ENCODE measurements around the gene ABL1. TPM values are rescaled to one million over a fixed set of nuclear protein-coding genes. Genes with fewer than 3 reads are reported as not detected.
"Not testable (repeated sequence)": the region's sequence is repeated elsewhere in the genome, so short reads cannot be mapped to it uniquely, and the experiment has no call there.

ABL1 gene
- total and polyA plus RNA-seq, 2 of the 13 experiments (the other 11 are each of a cell fraction or from before 2014, with no cell fraction given), result 10.8 to 20.4 TPM

DNA sequence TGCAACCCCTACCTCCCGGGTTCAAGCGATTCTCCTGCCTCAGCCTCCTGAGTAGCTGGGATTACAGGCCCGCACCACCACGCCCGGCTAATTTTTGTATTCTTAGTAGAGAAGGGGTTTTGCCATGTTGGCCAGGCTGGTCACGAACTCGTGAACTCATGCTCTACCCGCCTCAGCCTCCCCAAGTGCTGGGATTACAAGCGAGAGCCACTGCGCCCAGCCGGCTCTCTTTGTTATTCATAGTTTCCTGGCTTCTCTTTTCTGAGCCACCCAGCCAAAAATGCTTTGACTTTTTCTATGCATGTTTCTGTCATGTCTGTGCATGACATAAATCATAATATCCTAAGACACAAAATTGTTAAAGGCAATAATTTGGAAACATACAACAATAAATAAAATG, 31.9 kb upstream of the ABL1 start:
- H3K79me2 ChIP-seq (ENCODE audit: insufficient read depth, low read length); DNase-seq (ENCODE audit: low spot score); ATAC-seq; FAIRE-seq; CTCF ChIA-PET (ENCODE audit: low intra/inter-chr PET ratio, low total read pairs); H3K4me1 ChIP-seq (ENCODE audit: insufficient read depth, low read length); H3K27me3 ChIP-seq (ENCODE audit: control insufficient read depth in 1 of 2, insufficient read depth in 2 of 2, low read length in 2 of 2); BruUV-seq (replicated peaks); H3K36me3 ChIP-seq (replicated peaks in 1 of 2; ENCODE audit: control insufficient read depth in 1 of 2, insufficient read depth in 2 of 2, low read length in 2 of 2); H3K4me2 ChIP-seq (ENCODE audit: low read depth, low read length); H3K27ac ChIP-seq (ENCODE audit: extremely low read length, insufficient read depth, low read length); POLR2A ChIA-PET; in situ Hi-C loops (cut with HindIII; ENCODE audit: extremely low pct_ligation_motif_present, low pct_unique_long_range_greater_than_20kb); H2AFZ ChIP-seq (ENCODE audit: low read length); H3K9me3 ChIP-seq (ENCODE audit: low read length); intact Hi-C loops (cut with micrococcal nuclease; ENCODE audit: unreplicated experiment); H3K4me3 ChIP-seq (replicated peaks in 1 of 3; ENCODE audit: insufficient read depth in 1 of 3, low read depth in 2 of 3, low read length in 3 of 3); H4K20me1 ChIP-seq (ENCODE audit: insufficient read depth, low read length); H3K9ac ChIP-seq (ENCODE audit: insufficient read depth, low read depth, low read length): not testable (repeated sequence)
- 95% methylated on average over 11 of the region's 11 CpGs for WGBS (ENCODE audit: low lambda C conversion rate)

- ATAC-seq, result no peak
- Histone ChIP-seq H4K20me1 (ENCODE audit: insufficient read depth, low read length) (no peaks in the 10 kb centered on the region), H3K9ac (ENCODE audit: insufficient read depth, low read depth, low read length) (no peak overlapping the region), H3K4me3 (replicated peaks in 1 of 3; ENCODE audit: insufficient read depth in 1 of 3, low read depth in 2 of 3, low read length in 3 of 3) (no peak overlapping the region), H2AFZ (ENCODE audit: low read length) (no peak overlapping the region), H3K4me1 (ENCODE audit: insufficient read depth, low read length) (no peaks in the 10 kb centered on the region), H3K27me3 (ENCODE audit: control insufficient read depth in 1 of 2, insufficient read depth in 2 of 2, low read length in 2 of 2) (no peaks in the 10 kb centered on the region), H3K9me3 (ENCODE audit: low read length) (no peaks in the 10 kb centered on the region), H3K79me2 (ENCODE audit: insufficient read depth, low read length) (peaks cover 4% of the 10 kb centered on the region), H3K36me3 (replicated peaks in 1 of 2; ENCODE audit: control insufficient read depth in 1 of 2, insufficient read depth in 2 of 2, low read length in 2 of 2) (no peaks in the 10 kb centered on the region), H3K4me2 (ENCODE audit: low read depth, low read length) (no peak overlapping the region), H3K27ac (ENCODE audit: extremely low read length, insufficient read depth, low read length) (no peak overlapping the region)
- in situ Hi-C loops (cut with HindIII; ENCODE audit: extremely low pct_ligation_motif_present, low pct_unique_long_range_greater_than_20kb), result no loop called here
- CTCF ChIA-PET (ENCODE audit: low intra/inter-chr PET ratio, low total read pairs), result no interaction called here
- intact Hi-C loops (cut with micrococcal nuclease; ENCODE audit: unreplicated experiment), result no loop called here
- POLR2A ChIA-PET, result no interaction called here
- BruUV-seq (replicated peaks), result no TSS peak
- 91% methylated on average over 1 of the region's 1 CpG for WGBS (ENCODE audit: low lambda C conversion rate)
- no peak for DNase-seq (ENCODE audit: low spot score)
- no peak for FAIRE-seq
- TF ChIP-seq ZNF549 (CRISPR knock-in tag; IDR thresholded peaks at IDR 0.05), result no peak
- no peak for TF ChIP-seq ZBTB46 (CRISPR knock-in tag; IDR thresholded peaks at IDR 0.05; ENCODE audit: borderline replicate concordance)
- no peak for TF ChIP-seq HCFC1 (IDR thresholded peaks at IDR 0.05; ENCODE audit: low read depth, low read length)
- no peak for TF ChIP-seq PRDM15 (CRISPR knock-in tag; IDR thresholded peaks at IDR 0.05)
These were observed 29.3 kb upstream of the ABL1 start for GRCh38 chr9:130805510-130806326.

All from HepG2 (cell line).